K562 (cell line): ENCODE measurements around the gene PPP1R14D. TPM values are rescaled to one million over a fixed set of nuclear protein-coding genes. Genes with fewer than 3 reads are reported as not detected.
A peak's percentile ranks its signal among the peaks of the same experiment; 100 is the strongest.

Experiments used
- ATAC-seq: fragments of 200-7000 bp; cut with Tn5 transposase; 3 replicates; pipeline ENCODE4 v1.9.1; 2020; ENCODE audit warnings: moderate library complexity
- BruUV-seq: library from RNA; stranded (reverse); fragments of 400-500 nt; replicated peaks from 2 replicates; lab custom pipeline; 2021; lab: Mats Ljungman, UMichigan
- CTCF ChIA-PET: fragments of 300-600 bp; formaldehyde crosslinking; extraction: SDS; loops from one replicate; lab custom pipeline; 2021; ENCODE audit warnings: low intra/inter-chr PET ratio; lab: Yijun Ruan, JAX
- POLR2A ChIA-PET: fragments of 300-600, 350-650 bp; sonication (Branson Sonifier 250); formaldehyde crosslinking; extraction: SDS; loops from one replicate; lab custom pipeline; 2021; ENCODE audit warnings: antibody characterized with exemption, inconsistent platforms; lab: Yijun Ruan, JAX
- DNase-seq, 4 experiments: peaks; one replicate each; pipeline versions ENCODE4 v3.0.0 to v3.0.0-alpha.2; 2011 to 2018; ENCODE audit warnings: low spot score in 3 of 4, mixed read lengths in 3 of 4; ENCODE audit errors: extremely low read depth in 1 of 4
- FAIRE-seq: peaks from 2 replicates; lab custom pipeline; 2011; peaks lifted over from hg19 to GRCh38; lab: Jason Lieb, UNC
- H2AFZ ChIP-seq: 2 replicates; pipeline ENCODE4 v1.6.0; 2011; ENCODE audit warnings: low read depth, low read length, control low read depth, inconsistent platforms
- H3K27ac ChIP-seq: fragments of 200-600 bp; 3 replicates; pipeline ENCODE4 v1.8.0; 2011; ENCODE audit warnings: low read depth, mild to moderate bottlenecking, control low read depth, inconsistent platforms, low read length, moderate library complexity, mixed read lengths; ENCODE audit errors: extremely low read depth
- H3K27me3 ChIP-seq, 2 experiments: fragments of 300-600 bp in 1 of 2; 2 replicates in 1 of 2; 3 replicates in 1 of 2; pipeline versions ENCODE4 v1.6.0 to v1.8.0; 2011; ENCODE audit warnings: inconsistent platforms in 2 of 2, low read length in 2 of 2, mild to moderate bottlenecking in 1 of 2, mixed read lengths in 1 of 2, moderate library complexity in 1 of 2; ENCODE audit not compliant: control insufficient read depth in 2 of 2, insufficient read depth in 2 of 2
- H3K36me3 ChIP-seq: fragments of 300-600 bp; 3 replicates; pipeline ENCODE4 v1.8.0; 2011; ENCODE audit warnings: mild to moderate bottlenecking, low read length, inconsistent platforms; ENCODE audit not compliant: control insufficient read depth, insufficient read depth
- H3K4me1 ChIP-seq, 2 experiments: fragments of 200-600 bp in 1 of 2; replicated peaks in 1 of 2; 2 replicates in 1 of 2; 3 replicates in 1 of 2; pipeline versions ENCODE4 v1.5.1 to v1.8.0; 2011; ENCODE audit warnings: inconsistent platforms in 2 of 2, low read length in 2 of 2, mild to moderate bottlenecking in 1 of 2, mixed read lengths in 1 of 2, moderate library complexity in 1 of 2; ENCODE audit not compliant: control insufficient read depth in 2 of 2, insufficient read depth in 2 of 2
- H3K4me2 ChIP-seq: 2 replicates; pipeline ENCODE4 v1.6.1; 2011; ENCODE audit warnings: low read length, control low read depth, inconsistent platforms, mixed read lengths; ENCODE audit not compliant: insufficient read depth
- H3K4me3 ChIP-seq: fragments of 200-600 bp; sonication (generic), shearing (Covaris generic); 2 replicates; pipeline ENCODE4 v1.5.1; 2016; ENCODE audit warnings: control low read depth, inconsistent platforms
- H3K79me2 ChIP-seq: fragments of 200-600 bp; 3 replicates; pipeline ENCODE4 v1.8.0; 2011; ENCODE audit warnings: low read length, inconsistent platforms; ENCODE audit not compliant: control insufficient read depth, insufficient read depth
- H3K9ac ChIP-seq, 2 experiments: 2 replicates each; pipeline versions ENCODE4 v1.6.0 to v1.6.1; 2011; ENCODE audit warnings: low read depth in 2 of 2, low read length in 2 of 2, control low read depth in 1 of 2, inconsistent platforms in 1 of 2, mild to moderate bottlenecking in 1 of 2, mixed read lengths in 1 of 2; ENCODE audit not compliant: insufficient read depth in 1 of 2
- H3K9me1 ChIP-seq: one replicate; pipeline ENCODE4 v1.6.0; 2011; ENCODE audit warnings: inconsistent platforms, mild to moderate bottlenecking, low read length, moderate library complexity; ENCODE audit not compliant: control insufficient read depth, insufficient read depth
- H3K9me3 ChIP-seq: replicated peaks from 2 replicates; pipeline ENCODE4 v1.5.1; 2011; ENCODE audit warnings: low read depth, low read length, inconsistent platforms; ENCODE audit not compliant: control insufficient read depth, insufficient read depth
- H4K20me1 ChIP-seq: replicated peaks from 2 replicates; pipeline ENCODE4 v1.6.1; 2011; ENCODE audit warnings: low read length, inconsistent platforms, mixed read lengths; ENCODE audit not compliant: control insufficient read depth, insufficient read depth
- CBX3 ChIP-seq, 2 experiments: IDR thresholded peaks; 1 replicate in 1 of 2; 2 replicates in 1 of 2; pipeline ENCODE4 v1.6.1; 2012; ENCODE audit warnings: inconsistent platforms in 2 of 2, low read length in 2 of 2, borderline replicate concordance in 1 of 2, control low read depth in 1 of 2
- E2F8 ChIP-seq: fragments of 450-650 bp; IDR thresholded peaks from 2 replicates; pipeline ENCODE4 v1.7.1; 2018; ENCODE audit warnings: mild to moderate bottlenecking, low read depth; ENCODE audit not compliant: partially characterized antibody
- GATA2 ChIP-seq: sonication (generic); formaldehyde crosslinking; IDR thresholded peaks from 2 replicates; pipeline ENCODE4 v1.4.0; 2020; ENCODE audit warnings: mild to moderate bottlenecking, missing genetic modification reagents
- NFIC ChIP-seq: fragments of 450-650 bp; IDR thresholded peaks from 2 replicates; pipeline ENCODE4 v1.6.1; 2017; ENCODE audit warnings: mild to moderate bottlenecking, inconsistent platforms
- RB1 ChIP-seq: fragments of 450-650 bp; IDR thresholded peaks from 2 replicates; pipeline ENCODE4 v1.6.1; 2017; ENCODE audit warnings: low read depth, mild to moderate bottlenecking
- UBTF ChIP-seq, 2 experiments: IDR thresholded peaks; 2 replicates each; pipeline ENCODE4 v1.6.1; 2012; ENCODE audit warnings: improper control_type of control experiment in 2 of 2, low read depth in 2 of 2, low read length in 2 of 2, borderline replicate concordance in 1 of 2
- ZNF778 ChIP-seq: fragments of 450-650 bp; formaldehyde crosslinking; IDR thresholded peaks from 2 replicates; pipeline ENCODE4 v1.4.0; 2020; ENCODE audit warnings: mild to moderate bottlenecking, moderate library complexity
- WGBS: fragments of 100-300 bp; shearing (Covaris generic); methylation state at CpG from one replicate; pipeline ENCODE4 v1.1.6; 2016; ENCODE audit warnings: low coverage, mixed read lengths; ENCODE audit not compliant: insufficient coverage; ENCODE audit errors: missing lambda C conversion rate; 5-methylcytosine and 5-hydroxymethylcytosine counted together
- in situ Hi-C: fragments of 300-500 bp; cut with MboI; formaldehyde crosslinking; loops from 4 replicates; pipeline ENCODE4 v1.15.0; 2018; ENCODE audit warnings: inconsistent platforms, mixed read lengths
- intact Hi-C: fragments of 100-400 bp; cut with micrococcal nuclease; formaldehyde crosslinking; loops from 2 replicates; pipeline ENCODE4 v1.14.2; 2022
- polyA plus RNA-seq, 8 experiments: library from polyadenylated mRNA; depleted of rRNA in 4 of 8; stranded (reverse) in 5 of 8; unstranded in 3 of 8; fragments of >200 nt; fragmentation: Nextera tagmentation in 2 of 8; fragmentation: Illumina TruSeq in 1 of 8; extraction: Ambion mirVana in 2 of 8; extraction: Trizol in 1 of 8; gene quantifications; 2 replicates each; pipeline versions ENCODE4 v1.2.1 to v1.2.3, GENCODE V29; 2011 to 2014; ENCODE audit warnings: inconsistent platforms in 1 of 8, missing spikeins in 1 of 8
- total RNA-seq, 7 experiments: library from RNA; depleted of rRNA in 6 of 7; stranded (reverse); fragments of >200 nt in 6 of 7; fragmentation: Illumina TruSeq in 2 of 7; extraction: Trizol in 2 of 7; gene quantifications; 2 replicates each; pipeline versions ENCODE4 v1.2.1 to v1.2.3, GENCODE V29; 2011 to 2021; ENCODE audit warnings: low replicate concordance in 1 of 7

The PPP1R14D gene
- total and polyA plus RNA-seq, 9 of the 15 experiments (the other 6 are each of a cell fraction or from before 2014, with no cell fraction given) = 0.11 to 0.18 TPM; not detected in 7

- Histone ChIP-seq H3K36me3 (peaks cover 22% of the 10 kb centered on the region), H3K79me2 (no peaks in the 10 kb centered on the region), H3K4me1 (peaks cover 5 to 12% of the 10 kb centered on the region in 2 experiments; a peak in 4 of 5 replicates)
- no peak for TF ChIP-seq ZNF778 (CRISPR knock-in tag)
- TF ChIP-seq NFIC = peak; percentile 61
- TF ChIP-seq, all 486 proteins: peak for 1
- Histone ChIP-seq H3K4me2 (no peak overlapping the region), H4K20me1 (no peaks in the 10 kb centered on the region), H3K9me3 (no peaks in the 10 kb centered on the region), H3K9me1 (no peaks in the 10 kb centered on the region), H3K27ac (no peak overlapping the region), H2AFZ (no peak overlapping the region), H3K9ac (no peak overlapping the region), H3K4me3 (no peak overlapping the region), H3K27me3 (no peaks in the 10 kb centered on the region)
- 26% methylated on average over 4 of the region's 4 CpGs for WGBS
- ATAC-seq (no peak), FAIRE-seq (peak; percentile 40), DNase-seq (no peak)
- no TSS peak for BruUV-seq
- ChIA-PET POLR2A (interaction anchor here (0.5 to 2.6 kb wide), 6 partner anchors 8 to 32 kb away, joined by 3 to 12 read pairs (median 4); partner anchors contain the start of genes DNAJC17, PPP1R14D and ZFYVE19), CTCF (no interaction called here)
- intact Hi-C loops = no loop called here
- in situ Hi-C loops = no loop called here
These were observed 13.3 kb downstream of the PPP1R14D start for GRCh38 chr15:40815042-40815698.

- no peaks in the 10 kb centered on the region for H4K20me1 ChIP-seq
- no peak overlapping the region for H3K4me2 ChIP-seq
- ChIA-PET CTCF (no interaction called here), POLR2A (interaction anchor here (0.5 kb wide), 1 partner anchor 24 kb away, joined by 3 read pairs; no protein-coding TSS in a partner anchor)
- H3K4me1 ChIP-seq = peaks cover 8 to 22% of the 10 kb centered on the region in 2 experiments
- no peaks in the 10 kb centered on the region for H3K9me1 ChIP-seq
- no peak for FAIRE-seq
- H3K79me2 ChIP-seq = peaks cover under 1% of the 10 kb centered on the region; the same call in 1 of the 3 replicates
- H3K36me3 ChIP-seq = peaks cover 26% of the 10 kb centered on the region
- peak overlapping the region in 1 of 2 experiments; percentile 31; a peak in 2 of 4 replicates for H3K9ac ChIP-seq
- H3K9me3 ChIP-seq = no peaks in the 10 kb centered on the region
- intact Hi-C loops (no loop called here), in situ Hi-C loops (no loop called here)
- no peaks in the 10 kb centered on the region for H3K27me3 ChIP-seq
- no TSS peak for BruUV-seq
- H2AFZ ChIP-seq = no peak overlapping the region
- H3K4me3 ChIP-seq = no peak overlapping the region
- ATAC-seq = no peak
- WGBS = 80% methylated on average over 12 of the region's 12 CpGs
- no peak overlapping the region for H3K27ac ChIP-seq
- no peak for DNase-seq
- no peak for TF ChIP-seq UBTF (IDR thresholded peaks at IDR 0.05; ENCODE audit: borderline replicate concordance in 1 of 2, low read depth in 2 of 2, low read length in 2 of 2)
- TF ChIP-seq GATA2 = no peak
- no peak for TF ChIP-seq E2F8
- TF ChIP-seq CBX3 (IDR thresholded peaks at IDR 0.05; ENCODE audit: borderline replicate concordance in 1 of 2, low read length in 2 of 2) = no peak
- TF ChIP-seq RB1 = no peak
These were observed 15.6 kb downstream of the PPP1R14D start for GRCh38 chr15:40812721-40813425.
